ENCODE data around the gene AKR1B1.

DNA sequence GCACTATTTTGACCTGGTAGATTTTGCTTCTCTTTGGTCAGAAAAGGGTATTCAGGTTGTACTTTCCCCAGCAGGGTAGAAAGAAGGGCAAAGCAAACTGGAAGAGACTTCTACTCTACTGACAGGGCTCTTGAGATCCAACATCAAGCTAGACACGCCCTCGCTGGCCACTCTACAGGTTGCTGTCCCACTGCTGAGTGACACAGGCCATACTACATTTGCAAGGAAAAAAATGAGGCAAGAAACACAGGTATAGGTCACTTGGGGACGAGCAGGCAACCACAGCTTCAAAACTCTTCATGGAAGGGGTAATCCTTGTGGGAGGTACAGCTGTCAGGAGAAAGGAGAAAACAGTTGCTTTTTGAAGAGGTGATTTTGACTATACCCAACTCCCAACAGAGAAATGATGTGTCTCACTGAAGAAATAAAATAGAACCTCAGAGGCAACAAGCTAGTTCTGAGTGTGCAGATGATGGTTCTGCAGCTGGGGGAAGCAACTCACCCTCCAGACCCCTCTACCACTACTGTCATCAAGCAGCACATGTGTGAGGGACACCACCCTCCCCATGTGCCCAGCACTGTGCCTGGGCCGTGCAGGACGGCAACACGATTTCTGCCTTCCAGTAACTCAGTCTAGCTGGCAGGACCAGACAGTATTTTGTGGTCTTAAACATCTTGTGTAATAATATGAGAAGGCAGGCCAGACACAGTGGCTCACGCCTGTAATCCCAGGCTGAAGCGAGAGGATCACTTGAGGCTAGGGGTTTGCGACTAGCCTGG lies 16.3 kb downstream of the AKR1B1 start:
- no peak for TF ChIP-seq EZH2 (optimal IDR thresholded peaks at IDR 0.05; ENCODE audit: low read depth, low read length)
- TF ChIP-seq, protein P1, sequence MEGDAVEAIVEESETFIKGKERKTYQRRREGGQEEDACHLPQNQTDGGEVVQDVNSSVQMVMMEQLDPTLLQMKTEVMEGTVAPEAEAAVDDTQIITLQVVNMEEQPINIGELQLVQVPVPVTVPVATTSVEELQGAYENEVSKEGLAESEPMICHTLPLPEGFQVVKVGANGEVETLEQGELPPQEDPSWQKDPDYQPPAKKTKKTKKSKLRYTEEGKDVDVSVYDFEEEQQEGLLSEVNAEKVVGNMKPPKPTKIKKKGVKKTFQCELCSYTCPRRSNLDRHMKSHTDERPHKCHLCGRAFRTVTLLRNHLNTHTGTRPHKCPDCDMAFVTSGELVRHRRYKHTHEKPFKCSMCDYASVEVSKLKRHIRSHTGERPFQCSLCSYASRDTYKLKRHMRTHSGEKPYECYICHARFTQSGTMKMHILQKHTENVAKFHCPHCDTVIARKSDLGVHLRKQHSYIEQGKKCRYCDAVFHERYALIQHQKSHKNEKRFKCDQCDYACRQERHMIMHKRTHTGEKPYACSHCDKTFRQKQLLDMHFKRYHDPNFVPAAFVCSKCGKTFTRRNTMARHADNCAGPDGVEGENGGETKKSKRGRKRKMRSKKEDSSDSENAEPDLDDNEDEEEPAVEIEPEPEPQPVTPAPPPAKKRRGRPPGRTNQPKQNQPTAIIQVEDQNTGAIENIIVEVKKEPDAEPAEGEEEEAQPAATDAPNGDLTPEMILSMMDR (IDR thresholded peaks at IDR 0.05; ENCODE audit: low read length) = no peak
